Tibial nerve (tissue), 4 donors: ENCODE measurements around the gene CDH4. TPM values are rescaled to one million over a fixed set of nuclear protein-coding genes. Genes with fewer than 3 reads are reported as not detected.

Source experiments
- DNase-seq, 2 donors: peaks; one replicate each; pipeline ENCODE4 v3.0.0-alpha.2; 2019; ENCODE audit warnings: low spot score in 2 of 2
- H3K27ac ChIP-seq, 4 donors: fragments of 200-600 bp; sonication (generic) in 3 of 4; one replicate each; pipeline ENCODE4 v1.5.1; 2017 to 2019; ENCODE audit warnings: mild to moderate bottlenecking in 1 of 4
- H3K27me3 ChIP-seq, 2 donors: fragments of 200-600 bp; sonication (generic) in 1 of 2; one replicate each; pipeline versions ENCODE4 v1.5.1 to v1.6.0; 2017 to 2019
- H3K36me3 ChIP-seq, 3 donors: fragments of 200-600 bp; sonication (generic); one replicate each; pipeline ENCODE4 v1.5.1; 2018 to 2019
- H3K4me1 ChIP-seq, 4 donors: fragments of 200-600 bp; sonication (generic) in 3 of 4; one replicate each; pipeline ENCODE4 v1.5.1; 2017 to 2019
- H3K4me3 ChIP-seq, 4 donors: fragments of 200-600 bp; sonication (generic) in 3 of 4; one replicate each; pipeline ENCODE4 v1.5.1; 2017 to 2019; ENCODE audit warnings: mild to moderate bottlenecking in 1 of 4, moderate library complexity in 1 of 4
- H3K9me3 ChIP-seq, 4 donors: fragments of 200-600 bp; sonication (generic) in 3 of 4; one replicate each; pipeline ENCODE4 v1.5.1; 2017 to 2019
- EP300 ChIP-seq, 2 donors: sonication (generic); formaldehyde crosslinking; IDR thresholded peaks; one replicate each; pipeline ENCODE4 v1.6.1; 2017; ENCODE audit warnings: antibody characterized with exemption in 2 of 2, mild to moderate bottlenecking in 1 of 2
- POLR2A ChIP-seq, 2 donors: fragments of 450-650 bp; IDR thresholded peaks; one replicate each; pipeline ENCODE4 v1.6.1; 2017; ENCODE audit warnings: antibody characterized with exemption in 2 of 2, mild to moderate bottlenecking in 2 of 2, moderate library complexity in 2 of 2
- WGBS, 2 donors: methylation state at CpG; one replicate each; pipeline ENCODE4 v1.1.5; 2018; 5-methylcytosine and 5-hydroxymethylcytosine counted together
- total RNA-seq, 4 donors: library from RNA; depleted of rRNA; stranded (reverse); fragments of >200 nt; gene quantifications; one replicate each; pipeline ENCODE4 v1.1.0, GENCODE V29; 2016
- TF ChIP-seq, protein P1 (sequence below), 5 experiments: fragments of 200-600 bp in 3 of 5; fragments of 450-650 bp in 2 of 5; sonication (generic) in 3 of 5; IDR thresholded peaks; one replicate each; pipeline ENCODE4 v1.5.1; 2016 to 2019; ENCODE audit warnings: antibody characterized with exemption in 5 of 5, mild to moderate bottlenecking in 3 of 5, moderate library complexity in 2 of 5

Gene CDH4
- total RNA-seq, 4 donors from 2014 or later = 0.78 to 2.3 (median 1.0) TPM

DNA sequence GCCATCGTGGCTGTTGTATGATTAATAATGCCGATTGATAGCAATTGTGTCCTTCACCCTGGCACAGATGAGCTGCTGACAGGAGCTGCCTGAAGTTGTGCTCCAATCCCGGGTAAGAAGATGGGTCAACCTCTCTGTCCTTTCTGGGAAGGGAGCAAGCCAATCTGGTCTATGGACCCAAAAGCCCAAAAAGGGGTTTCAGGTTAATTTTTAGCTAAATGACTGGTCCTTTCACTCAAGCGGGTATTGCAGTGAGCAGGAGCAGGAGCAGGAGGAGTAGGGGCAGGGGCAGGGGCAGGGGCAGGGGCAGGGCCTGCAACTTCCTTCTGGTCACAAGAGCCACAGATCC is 648.9 kb downstream of the CDH4 start:
- DNase-seq = no peak
- Histone ChIP-seq H3K4me1 (peaks cover 0 to 3% (median 0%) of the 10 kb centered on the region in 4 donors), H3K27ac (no peak overlapping the region), H3K4me3 (no peak overlapping the region), H3K36me3 (no peaks in the 10 kb centered on the region), H3K9me3 (no peaks in the 10 kb centered on the region), H3K27me3 (peaks cover 0 to 14% of the 10 kb centered on the region in 2 donors)
- 70 to 71% methylated on average over 4 of the region's 4 CpGs for WGBS, 2 donors
- TF ChIP-seq, protein P1, sequence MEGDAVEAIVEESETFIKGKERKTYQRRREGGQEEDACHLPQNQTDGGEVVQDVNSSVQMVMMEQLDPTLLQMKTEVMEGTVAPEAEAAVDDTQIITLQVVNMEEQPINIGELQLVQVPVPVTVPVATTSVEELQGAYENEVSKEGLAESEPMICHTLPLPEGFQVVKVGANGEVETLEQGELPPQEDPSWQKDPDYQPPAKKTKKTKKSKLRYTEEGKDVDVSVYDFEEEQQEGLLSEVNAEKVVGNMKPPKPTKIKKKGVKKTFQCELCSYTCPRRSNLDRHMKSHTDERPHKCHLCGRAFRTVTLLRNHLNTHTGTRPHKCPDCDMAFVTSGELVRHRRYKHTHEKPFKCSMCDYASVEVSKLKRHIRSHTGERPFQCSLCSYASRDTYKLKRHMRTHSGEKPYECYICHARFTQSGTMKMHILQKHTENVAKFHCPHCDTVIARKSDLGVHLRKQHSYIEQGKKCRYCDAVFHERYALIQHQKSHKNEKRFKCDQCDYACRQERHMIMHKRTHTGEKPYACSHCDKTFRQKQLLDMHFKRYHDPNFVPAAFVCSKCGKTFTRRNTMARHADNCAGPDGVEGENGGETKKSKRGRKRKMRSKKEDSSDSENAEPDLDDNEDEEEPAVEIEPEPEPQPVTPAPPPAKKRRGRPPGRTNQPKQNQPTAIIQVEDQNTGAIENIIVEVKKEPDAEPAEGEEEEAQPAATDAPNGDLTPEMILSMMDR (IDR thresholded peaks at IDR 0.05) = no peak
- TF ChIP-seq POLR2A (IDR thresholded peaks at IDR 0.05) = no peak
- TF ChIP-seq EP300 (IDR thresholded peaks at IDR 0.05) = no peak

DNA sequence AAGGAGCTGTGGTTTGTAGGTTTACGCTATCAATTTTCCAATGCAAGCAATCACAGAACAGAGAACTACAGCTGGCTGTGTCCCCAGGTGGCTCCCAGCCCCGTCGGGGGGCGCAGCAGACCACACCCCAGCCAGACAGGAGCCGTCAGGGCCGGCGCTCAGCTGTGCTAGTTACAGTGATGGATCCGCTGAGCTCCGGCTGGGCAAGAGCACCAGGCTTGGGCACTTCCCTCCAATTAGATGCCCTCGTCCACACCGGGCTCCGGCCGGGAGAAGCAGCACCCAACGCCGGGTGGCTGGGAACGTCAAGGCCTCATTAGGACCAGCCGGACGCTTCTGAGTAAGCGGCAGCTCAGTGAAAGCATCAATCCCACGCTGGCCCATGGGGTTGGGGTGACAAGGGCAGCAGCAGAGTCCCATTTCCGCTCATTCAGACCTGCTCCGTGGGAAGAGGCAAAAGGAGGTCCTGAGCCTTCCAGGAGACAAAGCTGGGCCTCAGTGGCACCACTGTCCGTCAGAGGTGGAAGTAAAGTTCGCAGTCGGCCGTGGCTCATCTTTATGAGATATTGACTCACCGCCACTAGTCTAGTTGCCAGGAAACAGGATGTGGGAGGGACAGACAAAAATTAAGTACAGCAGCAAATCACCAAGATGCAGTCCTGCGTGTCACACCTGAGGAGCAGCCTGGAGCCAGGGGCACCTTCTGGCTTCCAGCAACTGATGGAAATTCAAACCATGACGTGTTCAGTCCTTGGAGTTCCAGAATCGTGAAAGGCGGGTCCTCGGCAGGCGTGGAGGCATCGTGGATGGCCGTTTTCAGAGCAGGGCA is 649.5 kb downstream of the CDH4 start:
- Histone ChIP-seq H3K27ac (no peak overlapping the region), H3K36me3 (no peaks in the 10 kb centered on the region), H3K4me3 (no peak overlapping the region), H3K27me3 (peaks cover 0 to 14% of the 10 kb centered on the region in 2 donors), H3K4me1 (peaks cover 0 to 3% (median 0%) of the 10 kb centered on the region in 4 donors), H3K9me3 (no peaks in the 10 kb centered on the region)
- 77 to 79% methylated on average over 25 to 35 of the region's 35 CpGs for WGBS, 2 donors
- TF ChIP-seq POLR2A (IDR thresholded peaks at IDR 0.05) = no peak
- TF ChIP-seq, protein P1 (IDR thresholded peaks at IDR 0.05) = no peak
- no peak for TF ChIP-seq EP300 (IDR thresholded peaks at IDR 0.05)
- no peak for DNase-seq

DNA sequence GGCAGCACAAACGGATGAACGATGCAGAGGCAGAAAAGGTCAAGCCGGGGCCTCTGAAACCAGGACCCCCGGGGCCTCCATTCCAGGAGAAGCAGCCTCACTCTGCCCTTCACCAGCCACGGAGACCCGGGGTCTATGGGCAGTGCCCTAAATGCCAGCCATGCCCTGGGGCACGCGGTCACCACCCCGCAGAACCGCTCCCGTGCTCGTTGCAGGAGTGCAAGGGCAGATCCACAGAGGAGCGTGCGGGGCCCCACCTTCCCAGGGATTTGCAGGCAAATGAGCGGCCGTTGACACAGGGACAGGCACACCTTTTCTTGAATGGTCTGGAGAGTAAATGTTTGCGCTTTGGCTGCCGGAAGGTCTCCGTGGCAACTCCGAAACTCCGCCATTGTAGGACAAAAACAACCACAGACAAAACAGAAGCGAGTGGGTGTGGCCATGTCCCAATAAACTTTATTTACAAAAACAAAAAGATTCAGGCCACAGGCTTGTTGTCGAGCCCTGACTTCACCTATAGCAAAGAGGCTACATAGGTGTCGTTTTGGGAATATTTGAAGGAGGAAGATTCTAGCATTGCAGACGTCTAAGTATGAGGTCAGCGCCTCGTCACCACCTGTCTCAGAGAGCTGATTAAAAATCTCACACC is 650.3 kb downstream of the CDH4 start:
- Histone ChIP-seq H3K27ac (no peak overlapping the region), H3K27me3 (peaks cover 0 to 14% of the 10 kb centered on the region in 2 donors), H3K4me3 (no peak overlapping the region), H3K4me1 (peaks cover 0 to 3% (median 0%) of the 10 kb centered on the region in 4 donors), H3K36me3 (no peaks in the 10 kb centered on the region), H3K9me3 (no peaks in the 10 kb centered on the region)
- DNase-seq = no peak
- 86 to 89% methylated on average over 22 to 25 of the region's 27 CpGs for WGBS, 2 donors
- TF ChIP-seq EP300 (IDR thresholded peaks at IDR 0.05) = no peak
- no peak for TF ChIP-seq POLR2A (IDR thresholded peaks at IDR 0.05)
- TF ChIP-seq, protein P1 (IDR thresholded peaks at IDR 0.05) = no peak

DNA sequence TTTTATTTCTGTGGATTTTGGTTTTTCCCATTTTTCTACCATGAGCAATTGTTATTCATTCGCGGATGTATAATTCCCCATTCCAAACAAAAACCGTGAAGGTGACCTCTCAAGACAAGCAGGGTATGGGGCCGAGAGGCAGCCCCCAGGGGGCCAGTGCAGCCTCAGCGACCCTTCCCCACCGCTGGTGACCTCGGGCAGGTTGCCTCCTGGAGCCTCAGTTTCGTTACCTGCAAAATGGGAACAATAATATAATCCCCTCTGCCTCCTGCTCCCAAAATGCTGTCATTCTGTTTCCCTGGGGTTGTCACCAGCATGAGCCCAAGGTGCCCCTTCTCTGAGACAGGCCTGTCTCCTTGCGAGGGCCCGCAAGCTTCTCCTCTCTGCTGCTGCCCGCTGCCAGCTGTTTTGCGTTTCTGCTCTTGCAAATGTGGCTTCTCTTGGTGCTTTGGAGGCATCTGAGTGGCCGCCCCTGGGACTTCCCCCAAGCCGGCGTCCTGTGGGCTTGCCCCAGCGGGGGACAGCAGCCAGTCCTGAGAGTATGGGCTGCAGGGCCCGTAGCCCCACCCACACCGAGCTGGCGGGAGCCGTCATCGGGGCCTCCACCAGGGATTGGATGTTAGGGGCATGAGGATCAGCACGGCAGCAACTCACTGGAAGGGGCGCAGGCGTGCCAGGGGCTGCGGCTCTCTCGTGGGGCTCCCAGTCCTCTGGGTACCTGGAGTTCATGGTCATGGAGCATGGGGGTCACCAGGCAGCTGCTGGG is 651.7 kb downstream of the CDH4 start:
- no peak for DNase-seq
- peaks cover 0 to 10% of the 10 kb centered on the region in 2 donors for H3K27me3 ChIP-seq
- peaks cover 0 to 3% (median 0%) of the 10 kb centered on the region in 4 donors for H3K4me1 ChIP-seq
- no peaks in the 10 kb centered on the region for H3K36me3 ChIP-seq
- H3K27ac ChIP-seq = no peak overlapping the region
- H3K4me3 ChIP-seq = no peak overlapping the region
- 80 to 86% methylated on average over 25 to 26 of the region's 26 CpGs for WGBS, 2 donors
- TF ChIP-seq, protein P1 (IDR thresholded peaks at IDR 0.05) = no peak
- TF ChIP-seq EP300 (IDR thresholded peaks at IDR 0.05) = no peak
- TF ChIP-seq POLR2A (IDR thresholded peaks at IDR 0.05) = no peak
- H3K9me3 ChIP-seq = no peaks in the 10 kb centered on the region
